Hematopoietic multipotent progenitor cell treated with erythropoietin and hydrocortisone succinate and interleukin-3 and kit ligand, for 4 days (in vitro differentiated cells): Measurements from ENCODE around the gene FBXO9.
A peak's percentile ranks its signal among the peaks of the same experiment; 100 is the strongest.
"Not testable (repeated sequence)": the region's sequence is repeated elsewhere in the genome, so short reads cannot be mapped to it uniquely, and the experiment has no call there.

ENCODE experiments used
- DNase-seq: peaks from one replicate; pipeline ENCODE4 v3.0.0-alpha.2; 2015

The FBXO9 gene

GRCh38 chr6:53048431-53049195, 16.6 kb upstream of the FBXO9 start:
- peak; percentile 81 for DNase-seq

DNA sequence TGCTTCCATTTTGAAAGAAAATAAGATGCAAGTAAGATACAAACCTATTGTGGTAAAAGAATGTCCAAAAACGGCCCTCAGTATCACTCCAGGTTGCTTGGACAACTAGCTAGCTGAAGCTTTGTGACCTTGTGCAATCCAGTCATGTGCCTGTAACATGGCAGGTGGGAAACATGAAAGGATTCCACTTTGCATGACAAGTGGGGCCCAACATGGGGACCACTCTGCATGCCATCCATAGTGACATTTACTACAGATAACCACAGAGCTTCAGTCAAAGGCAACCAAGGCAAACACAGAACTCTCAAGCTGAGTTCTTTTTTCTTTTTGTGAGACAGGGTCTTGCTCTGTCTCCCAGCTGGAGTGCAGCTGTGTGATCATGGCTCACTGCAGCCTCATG, 15.8 kb upstream of the FBXO9 start:
- no peak for DNase-seq

DNA sequence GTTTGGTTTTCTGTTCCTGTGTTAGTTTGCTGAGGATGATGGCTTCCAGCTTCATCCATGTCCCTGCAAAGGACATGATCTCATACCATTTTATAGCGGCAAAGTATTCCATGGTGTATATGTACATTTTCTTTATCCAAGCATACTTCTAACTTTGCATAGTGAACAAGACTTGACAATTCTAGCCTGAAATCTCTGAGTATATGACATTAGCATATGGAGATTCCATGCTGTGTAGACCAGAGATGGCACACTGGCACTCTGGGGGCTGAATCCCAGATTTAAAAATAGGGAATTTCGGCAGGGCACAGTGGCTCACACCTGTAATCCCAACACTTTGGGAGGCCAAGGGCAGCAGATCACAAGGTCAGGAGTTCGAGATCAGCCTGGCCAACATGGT, 13.1 kb upstream of the FBXO9 start:
- not testable (repeated sequence) for DNase-seq

DNA sequence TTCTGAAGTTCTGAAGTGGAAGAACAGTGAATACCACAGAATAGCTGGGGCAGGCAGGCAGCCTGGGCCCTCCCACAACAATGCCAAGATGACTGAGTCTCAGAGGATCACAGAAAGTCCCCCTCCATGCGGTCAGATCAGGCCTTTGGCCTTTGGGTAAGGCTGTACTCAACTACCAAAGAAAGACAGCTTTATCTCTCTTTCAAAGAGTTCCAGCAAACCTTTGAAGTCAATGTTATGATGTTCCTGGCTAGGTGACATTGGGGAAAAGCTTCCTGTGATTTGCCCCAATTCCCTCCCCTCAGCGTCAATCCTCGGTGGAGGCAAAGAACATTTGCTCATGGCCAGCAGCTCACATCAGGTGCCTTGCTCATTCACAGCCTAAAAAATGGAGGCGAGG, 10.7 kb upstream of the FBXO9 start:
- no peak for DNase-seq

DNA sequence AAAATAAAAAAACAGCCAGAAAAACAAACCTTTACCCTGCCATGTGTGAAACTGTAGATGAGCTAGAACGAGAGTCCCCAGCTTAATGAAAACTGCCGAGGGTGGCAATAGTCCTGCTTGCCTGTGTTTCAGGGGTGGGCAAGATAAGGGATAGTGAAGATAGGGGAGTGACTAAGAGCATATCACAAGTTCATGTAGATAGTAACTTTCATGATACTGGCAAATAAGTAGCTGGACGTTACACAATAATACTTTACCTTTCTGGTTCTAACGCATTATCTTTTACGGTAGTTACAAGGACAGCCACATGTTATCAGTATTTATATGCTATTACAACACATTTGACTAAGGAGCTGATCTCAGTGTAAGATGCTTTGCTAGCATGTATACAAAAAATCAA, 9.3 kb upstream of the FBXO9 start:
- DNase-seq, result peak; percentile 61

DNA sequence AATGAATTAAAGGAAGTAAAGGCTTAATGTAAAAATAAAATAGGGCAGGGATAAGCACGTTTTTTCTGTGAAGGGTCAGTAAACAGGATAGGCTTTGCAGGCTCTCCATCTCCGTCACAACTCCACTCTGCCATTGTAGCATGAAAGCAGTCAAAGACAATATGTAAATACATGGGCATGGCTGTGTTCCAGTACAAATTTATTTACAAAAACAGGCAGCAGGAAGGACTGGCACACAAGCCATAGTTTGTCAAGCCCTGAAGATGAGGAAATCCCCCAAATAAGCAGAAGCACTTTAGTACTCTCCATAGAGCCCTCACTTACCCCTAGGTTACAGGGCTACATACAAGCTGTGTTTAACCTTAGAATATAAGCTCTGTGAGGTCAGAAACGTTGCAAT, 8.9 kb upstream of the FBXO9 start:
- peak; percentile 31 for DNase-seq

DNA sequence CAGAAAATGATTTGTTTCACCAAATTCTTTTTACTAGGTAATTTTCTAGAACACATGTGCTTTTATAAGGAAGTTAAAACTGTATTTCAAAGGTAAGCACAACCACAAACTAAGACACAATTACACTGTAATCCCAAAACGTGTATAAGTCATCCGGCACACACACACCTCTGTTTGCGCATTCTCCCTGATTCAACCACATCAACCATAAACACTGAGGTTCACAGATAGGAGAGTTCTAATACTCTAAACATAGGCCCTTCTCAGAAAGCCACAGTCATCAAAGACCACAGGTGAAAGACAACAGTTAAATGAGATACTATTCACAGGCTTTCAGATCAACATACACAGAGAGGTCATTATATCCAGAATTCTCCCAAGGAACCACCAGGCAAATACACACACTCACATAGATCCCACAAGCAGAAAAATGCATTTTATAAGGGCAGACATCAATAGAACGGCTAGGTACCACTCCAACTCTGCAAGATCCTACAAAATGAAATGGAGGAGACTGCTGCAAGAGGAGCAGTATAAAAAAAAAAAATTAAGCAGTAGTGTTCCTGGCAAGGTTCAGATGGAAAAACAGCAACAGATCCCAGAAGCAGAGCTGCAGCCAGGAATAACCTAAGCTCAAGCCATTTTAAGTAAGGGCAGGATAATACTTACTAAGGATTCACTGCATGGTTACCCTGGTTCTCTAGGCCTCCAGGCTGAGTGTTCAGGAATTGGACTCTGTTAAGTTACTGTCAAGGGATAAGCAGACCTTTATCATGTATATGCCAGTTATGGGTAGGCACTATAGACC, 6.6 kb upstream of the FBXO9 start:
- no peak for DNase-seq

GRCh38 chr6:53059648-53060589, 5.3 kb upstream of the FBXO9 start:
- no peak for DNase-seq

GRCh38 chr6:53062169-53062539, 3.0 kb upstream of the FBXO9 start:
- no peak for DNase-seq

GRCh38 chr6:53064255-53064654, 949 bp upstream of the FBXO9 start:
- DNase-seq, result not testable (repeated sequence)

DNA sequence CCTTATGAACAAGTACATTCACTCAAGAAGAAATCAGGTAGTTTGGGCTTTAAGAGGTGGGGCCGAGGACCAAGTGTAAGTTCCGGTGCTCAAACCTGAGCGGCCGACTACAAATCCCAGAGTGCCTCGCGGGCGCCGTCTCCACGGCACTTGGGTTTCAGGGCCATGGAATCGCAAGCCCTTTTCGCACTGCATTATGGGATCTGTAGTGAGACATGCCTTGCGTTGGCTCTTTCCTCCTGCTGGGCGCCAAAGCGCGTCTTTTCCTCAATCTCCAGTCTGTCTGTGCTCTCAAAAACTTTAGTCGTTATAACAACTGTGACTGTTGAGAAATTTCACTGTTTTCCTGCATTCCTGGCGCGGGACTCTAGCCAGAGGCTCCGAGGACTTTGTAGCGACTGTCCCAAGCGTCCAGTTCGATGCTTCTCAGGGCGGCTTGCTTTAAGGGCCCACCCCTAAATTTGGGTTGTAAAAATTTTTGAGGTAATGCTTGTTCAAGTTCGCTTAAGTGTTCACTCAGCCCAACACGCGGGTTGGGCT, 408 bp upstream of the FBXO9 start:
- DNase-seq, result peak; percentile 99

DNA sequence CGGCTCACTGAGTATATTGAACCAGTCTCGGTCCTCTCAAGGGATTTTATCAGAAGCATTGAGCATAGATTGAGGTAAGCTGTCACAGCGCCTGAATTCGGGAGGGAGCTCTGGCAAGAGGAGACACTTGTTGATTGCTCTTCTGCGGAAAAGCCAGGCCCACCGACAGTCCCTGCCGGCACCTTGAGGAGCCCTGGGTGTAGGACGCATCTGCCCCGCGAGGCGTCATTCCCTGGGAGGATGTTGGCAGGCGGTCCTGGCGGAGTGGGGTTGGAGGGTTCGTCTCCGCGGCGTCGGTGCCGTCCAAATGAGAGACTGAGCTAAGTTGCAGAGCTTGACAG, 843 bp downstream of the FBXO9 start:
- DNase-seq, result peak; percentile 65

GRCh38 chr6:53066874-53067706, 1.9 kb downstream of the FBXO9 start:
- peak; percentile 25 for DNase-seq

DNA sequence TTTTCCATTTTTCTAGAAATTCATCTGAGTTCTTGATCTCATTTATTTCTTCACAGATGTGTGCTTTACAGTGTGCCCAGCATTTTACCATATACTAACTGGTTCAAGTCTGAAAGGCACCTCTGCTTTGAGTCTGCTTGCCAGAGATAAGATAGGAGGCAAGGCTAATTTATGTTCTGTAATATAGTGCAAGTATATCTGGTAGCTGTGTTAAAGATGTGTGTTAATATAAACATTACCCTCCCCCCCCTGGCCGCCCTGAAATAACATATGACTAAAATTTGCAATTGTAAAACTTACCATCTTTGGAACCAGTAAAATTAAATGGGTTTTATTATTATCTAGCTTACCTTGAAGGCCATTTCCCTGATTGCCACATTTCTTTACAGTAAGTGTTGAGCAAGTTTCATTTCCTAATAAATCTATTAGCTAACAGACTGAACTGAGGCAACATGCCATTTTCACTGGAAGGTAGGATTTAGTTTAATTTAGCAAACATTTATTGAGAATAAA, 2.7 kb downstream of the FBXO9 start:
- peak; percentile 90 for DNase-seq

- no peak for DNase-seq
Observed at GRCh38 chr6:53069427-53069826, 4.2 kb downstream of the FBXO9 start.

DNA sequence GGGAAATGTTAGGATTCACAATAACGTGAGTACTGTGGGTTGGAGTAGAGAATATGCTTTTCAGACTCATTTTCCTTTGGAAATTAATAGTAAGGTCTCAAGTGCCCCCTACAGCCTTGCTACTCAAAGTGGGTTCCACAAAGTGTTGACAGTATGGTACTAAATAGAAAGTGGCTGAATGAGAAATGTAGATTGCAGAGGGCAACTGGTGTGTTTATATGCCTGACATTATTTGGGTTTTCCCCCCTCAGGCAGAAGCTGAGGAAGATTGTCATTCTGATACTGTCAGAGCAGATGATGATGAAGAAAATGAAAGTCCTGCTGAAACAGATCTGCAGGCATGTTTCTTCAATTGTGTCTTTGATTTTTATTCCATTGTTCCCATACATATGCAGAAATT, 5.6 kb downstream of the FBXO9 start:
- peak; percentile 43 for DNase-seq

DNA sequence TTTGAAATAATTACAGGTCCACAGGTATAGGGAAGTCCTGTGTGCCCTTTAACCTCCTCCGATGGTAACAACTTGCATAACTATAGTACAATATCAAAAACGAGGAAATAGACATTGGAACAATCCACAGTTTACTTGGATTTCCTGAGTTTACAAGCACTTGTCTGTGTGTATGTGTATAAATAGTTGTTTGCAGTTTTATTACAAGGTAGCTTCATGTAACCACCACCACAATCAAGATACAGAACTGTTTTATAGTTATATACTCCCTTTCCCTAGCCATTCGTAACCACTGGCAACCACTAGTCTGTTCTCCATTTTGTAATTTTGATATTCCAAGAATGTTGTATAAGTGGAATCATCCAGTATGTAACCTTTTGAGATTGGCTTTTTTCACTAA, 9.1 kb downstream of the FBXO9 start:
- DNase-seq, result no peak

GRCh38 chr6:53080813-53081212, 15.6 kb downstream of the FBXO9 start:
- no peak for DNase-seq

DNA sequence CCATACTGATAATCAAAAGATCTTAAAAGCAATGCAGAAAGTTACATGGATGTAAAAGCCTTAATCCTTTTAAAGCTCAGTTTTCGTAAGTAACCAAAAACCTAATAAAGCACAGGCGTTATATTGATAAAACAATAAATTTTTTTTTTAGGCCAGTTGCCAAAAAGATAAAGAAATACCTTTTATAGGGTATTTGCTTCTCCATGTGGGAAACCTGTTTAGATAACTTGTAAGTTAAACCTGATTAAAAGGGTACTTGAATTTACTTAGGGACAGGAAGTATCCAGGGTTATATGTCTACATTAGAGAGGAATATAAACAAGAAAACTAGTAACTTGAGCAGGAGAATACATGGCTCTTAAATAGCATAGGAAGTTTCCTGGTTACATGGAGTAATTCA, 21.1 kb downstream of the FBXO9 start:
- DNase-seq, result no peak

GRCh38 chr6:53089948-53090347, 24.7 kb downstream of the FBXO9 start:
- no peak for DNase-seq

GRCh38 chr6:53090576-53090975, 25.4 kb downstream of the FBXO9 start:
- no peak for DNase-seq

- DNase-seq, result no peak
Observed at GRCh38 chr6:53095270-53095669, 30.1 kb downstream of the FBXO9 start.
